ENCODE measurements around the gene CCDC12. TPM values are rescaled to one million over a fixed set of nuclear protein-coding genes. Genes with fewer than 3 reads are reported as not detected.

CCDC12 gene
- total RNA-seq, 1 donor from 2014 or later, result 17.9 TPM

- no peak for DNase-seq (ENCODE audit: low spot score)
- no peak overlapping the region for H3K4me3 ChIP-seq
- no peak overlapping the region for H3K27ac Mint-ChIP-seq
Observed at GRCh38 chr3:47003461-47004368, 27.2 kb upstream of the CCDC12 start.

GRCh38 chr3:47003056-47003410 is 26.5 kb upstream of the CCDC12 start:
- no peaks in the 10 kb centered on the region for H3K27me3 ChIP-seq
- H3K9me3 ChIP-seq (ENCODE audit: low read depth), result no peaks in the 10 kb centered on the region
- H3K27ac ChIP-seq, result no peak overlapping the region
- no peaks in the 10 kb centered on the region for H3K4me1 ChIP-seq
- H3K36me3 Mint-ChIP-seq, result no peaks in the 10 kb centered on the region
- H4K20me1 ChIP-seq (ENCODE audit: low read depth), result no peaks in the 10 kb centered on the region
- H3K36me3 ChIP-seq, result no peaks in the 10 kb centered on the region
- no peak overlapping the region for H3K4me2 ChIP-seq
- H3K27ac Mint-ChIP-seq, result no peak overlapping the region
- H3K4me3 Mint-ChIP-seq, result no peak overlapping the region
- no peak overlapping the region for H2AFZ ChIP-seq (replicated peaks)
- H3K27me3 Mint-ChIP-seq (ENCODE audit: insufficient read depth, low read depth), result peaks cover 2% of the 10 kb centered on the region
- no peaks in the 10 kb centered on the region for H3K79me2 ChIP-seq (ENCODE audit: low read depth)
- H3K9ac ChIP-seq, result no peak overlapping the region
- no peaks in the 10 kb centered on the region for H3K9me3 Mint-ChIP-seq
- DNase-seq (ENCODE audit: low spot score), result no peak
- no peak overlapping the region for H3K4me3 ChIP-seq
- peaks cover 3% of the 10 kb centered on the region for H3K4me1 Mint-ChIP-seq
- TF ChIP-seq CTCF (IDR thresholded peaks at IDR 0.05) (no peak), EZH2 (IDR thresholded peaks at IDR 0.05) (no peak), EZH2phosphoT487 (IDR thresholded peaks at IDR 0.05) (no peak)
- H3F3A ChIP-seq (ENCODE audit: low read depth), result no peaks in the 10 kb centered on the region

More at GRCh38 chr3:47003461-47004368, 27.2 kb upstream of the CCDC12 start:
- peaks cover 2% of the 10 kb centered on the region for H3K4me1 Mint-ChIP-seq
- Histone ChIP-seq H3K9me3 (ENCODE audit: low read depth) (no peaks in the 10 kb centered on the region), H3K27me3 (no peaks in the 10 kb centered on the region), H3K4me1 (no peaks in the 10 kb centered on the region), H3K36me3 (no peaks in the 10 kb centered on the region), H3K27ac (no peak overlapping the region), H3K9ac (no peak overlapping the region), H3F3A (ENCODE audit: low read depth) (peaks cover 3% of the 10 kb centered on the region), H4K20me1 (ENCODE audit: low read depth) (no peaks in the 10 kb centered on the region), H3K79me2 (ENCODE audit: low read depth) (no peaks in the 10 kb centered on the region), H2AFZ (replicated peaks) (no peak overlapping the region), H3K4me2 (no peak overlapping the region)
- H3K4me3 Mint-ChIP-seq, result no peak overlapping the region
- no peaks in the 10 kb centered on the region for H3K9me3 Mint-ChIP-seq
- TF ChIP-seq CTCF (IDR thresholded peaks at IDR 0.05) (no peak), EZH2 (IDR thresholded peaks at IDR 0.05) (no peak), EZH2phosphoT487 (IDR thresholded peaks at IDR 0.05) (no peak)
- peaks cover 2% of the 10 kb centered on the region for H3K27me3 Mint-ChIP-seq (ENCODE audit: insufficient read depth, low read depth)
- no peaks in the 10 kb centered on the region for H3K36me3 Mint-ChIP-seq

- H3K79me2 ChIP-seq (ENCODE audit: low read depth), result no peaks in the 10 kb centered on the region
- H3K4me1 ChIP-seq, result no peaks in the 10 kb centered on the region
- no peaks in the 10 kb centered on the region for H3K9me3 ChIP-seq (ENCODE audit: low read depth)
- H4K20me1 ChIP-seq (ENCODE audit: low read depth), result no peaks in the 10 kb centered on the region
- no peak overlapping the region for H3K27ac ChIP-seq
- no peak overlapping the region for H3K4me3 ChIP-seq
- Mint-ChIP-seq H3K4me1 (peaks cover 3% of the 10 kb centered on the region), H3K27me3 (ENCODE audit: insufficient read depth, low read depth) (peaks cover 2% of the 10 kb centered on the region), H3K4me3 (no peak overlapping the region), H3K36me3 (no peaks in the 10 kb centered on the region), H3K27ac (no peak overlapping the region), H3K9me3 (no peaks in the 10 kb centered on the region)
- H2AFZ ChIP-seq (replicated peaks), result no peak overlapping the region
- no peaks in the 10 kb centered on the region for H3K27me3 ChIP-seq
- H3F3A ChIP-seq (ENCODE audit: low read depth), result no peaks in the 10 kb centered on the region
- no peak overlapping the region for H3K9ac ChIP-seq
- DNase-seq (ENCODE audit: low spot score), result peak; percentile 68
- no peak overlapping the region for H3K4me2 ChIP-seq
- H3K36me3 ChIP-seq, result no peaks in the 10 kb centered on the region
- TF ChIP-seq CTCF (IDR thresholded peaks at IDR 0.05), result peak; percentile 56
- no peak for TF ChIP-seq EZH2phosphoT487 (IDR thresholded peaks at IDR 0.05)
Observed at GRCh38 chr3:47002171-47003055, 25.9 kb upstream of the CCDC12 start.
